PC-9 (cell line): Measurements from ENCODE around the gene NSD2. TPM values are rescaled to one million over a fixed set of nuclear protein-coding genes. Genes with fewer than 3 reads are reported as not detected.

Experiments used
- BruUV-seq: library from RNA; stranded (reverse); fragments of 400-500 nt; replicated peaks from 2 replicates; lab custom pipeline; 2021; lab: Mats Ljungman, UMichigan
- CTCF ChIA-PET: fragments of 300-600 bp; sonication (Branson Sonifier 250); formaldehyde crosslinking; loops from one replicate; lab custom pipeline; 2022; ENCODE audit warnings: antibody characterized with exemption; lab: Charles Lee
- POLR2A ChIA-PET: fragments of 300-600 bp; sonication (Branson Sonifier 250); formaldehyde crosslinking; loops from one replicate; lab custom pipeline; 2022; ENCODE audit warnings: antibody characterized with exemption; ENCODE audit not compliant: unreplicated experiment; lab: Charles Lee
- DNase-seq, 2 experiments: peaks; one replicate each; pipeline versions ENCODE4 v3.0.0 to v3.0.0-alpha.2; 2015 to 2022; ENCODE audit warnings: mixed read lengths in 1 of 2
- H2AFZ ChIP-seq: fragments of 200-600 bp; sonication (generic); 2 replicates; pipeline ENCODE4 v1.8.1; 2017; ENCODE audit warnings: antibody characterized with exemption
- H3F3A ChIP-seq: fragments of 200-600 bp; sonication (generic); 2 replicates; pipeline ENCODE4 v1.8.1; 2017; ENCODE audit warnings: antibody characterized with exemption, mild to moderate bottlenecking, low read depth; ENCODE audit not compliant: insufficient read depth
- H3K27ac ChIP-seq: fragments of 200-600 bp; sonication (generic); 2 replicates; pipeline ENCODE4 v1.6.1; 2016; ENCODE audit warnings: mixed run types
- H3K27me3 ChIP-seq: fragments of 200-600 bp; sonication (generic); 2 replicates; pipeline ENCODE4 v1.6.1; 2016; ENCODE audit warnings: low read depth, mixed run types; ENCODE audit not compliant: insufficient read depth
- H3K36me3 ChIP-seq: fragments of 200-600 bp; sonication (generic); 2 replicates; pipeline ENCODE4 v1.6.1; 2016; ENCODE audit warnings: low read depth, mixed run types
- H3K4me1 ChIP-seq: fragments of 200-600 bp; sonication (generic); replicated peaks from 2 replicates; pipeline ENCODE4 v1.6.1; 2016; ENCODE audit warnings: mixed run types; ENCODE audit not compliant: insufficient read depth
- H3K4me2 ChIP-seq: fragments of 200-600 bp; sonication (generic); 2 replicates; pipeline ENCODE4 v1.6.1; 2017; ENCODE audit warnings: mixed run types
- H3K4me3 ChIP-seq: fragments of 200-600 bp; sonication (generic); 2 replicates; pipeline ENCODE4 v1.6.1; 2016; ENCODE audit warnings: mixed run types
- H3K79me2 ChIP-seq: fragments of 200-600 bp; sonication (generic); 2 replicates; pipeline ENCODE4 v1.6.1; 2017; ENCODE audit warnings: low read depth, mixed run types
- H3K9me2 ChIP-seq: fragments of 200-600 bp; sonication (generic); 2 replicates; pipeline ENCODE4 v1.8.1; 2017; ENCODE audit warnings: mild to moderate bottlenecking; ENCODE audit not compliant: insufficient read depth
- H3K9me3 ChIP-seq: fragments of 200-600 bp; sonication (generic); 2 replicates; pipeline ENCODE4 v1.8.1; 2016; ENCODE audit warnings: low read depth; ENCODE audit not compliant: insufficient read depth
- H4K20me1 ChIP-seq: fragments of 200-600 bp; sonication (generic); 2 replicates; pipeline ENCODE4 v1.8.1; 2017; ENCODE audit not compliant: insufficient read depth
- CTCF ChIP-seq: fragments of 200-600 bp; sonication (generic); conservative IDR thresholded peaks from 2 replicates; pipeline ENCODE4 v1.6.1; 2017; ENCODE audit warnings: mixed run types, antibody characterized with exemption, mild to moderate bottlenecking, moderate library complexity
- EZH2 ChIP-seq: fragments of 200-600 bp; sonication (generic); IDR thresholded peaks from 2 replicates; pipeline ENCODE4 v1.8.0; 2017; ENCODE audit warnings: antibody characterized with exemption, low read depth
- intact Hi-C: fragments of 100-400 bp; cut with micrococcal nuclease; formaldehyde crosslinking; loops from one replicate; pipeline ENCODE4 v1.10.0; 2022; ENCODE audit not compliant: unreplicated experiment
- total RNA-seq: library from RNA; stranded (reverse); gene quantifications from 2 replicates; pipeline ENCODE4 v1.2.3, GENCODE V29; 2021

The NSD2 gene
- total RNA-seq, 1 experiment from 2014 or later = 176 TPM

- H4K20me1 ChIP-seq = peaks cover 20% of the 10 kb centered on the region
- peaks cover 43% of the 10 kb centered on the region for H3K79me2 ChIP-seq
- CTCF ChIA-PET = no interaction called here
- H3K9me2 ChIP-seq = no peaks in the 10 kb centered on the region
- POLR2A ChIA-PET = no interaction called here
- H3K4me2 ChIP-seq = no peak overlapping the region
- BruUV-seq = no TSS peak
- no peak overlapping the region for H2AFZ ChIP-seq
- no peaks in the 10 kb centered on the region for H3K9me3 ChIP-seq
- no peaks in the 10 kb centered on the region for H3K4me1 ChIP-seq
- no peak for DNase-seq
- no peaks in the 10 kb centered on the region for H3K36me3 ChIP-seq
- no peaks in the 10 kb centered on the region; the same call in 1 of the 2 replicates for H3F3A ChIP-seq
- H3K4me3 ChIP-seq = no peak overlapping the region
- no peaks in the 10 kb centered on the region for H3K27me3 ChIP-seq
- no peak overlapping the region for H3K27ac ChIP-seq
- TF ChIP-seq CTCF (no peak), EZH2 (no peak)
- intact Hi-C loops = no loop called here
Observed at GRCh38 chr4:1991087-1991486, 119.9 kb downstream of the NSD2 start.

DNA sequence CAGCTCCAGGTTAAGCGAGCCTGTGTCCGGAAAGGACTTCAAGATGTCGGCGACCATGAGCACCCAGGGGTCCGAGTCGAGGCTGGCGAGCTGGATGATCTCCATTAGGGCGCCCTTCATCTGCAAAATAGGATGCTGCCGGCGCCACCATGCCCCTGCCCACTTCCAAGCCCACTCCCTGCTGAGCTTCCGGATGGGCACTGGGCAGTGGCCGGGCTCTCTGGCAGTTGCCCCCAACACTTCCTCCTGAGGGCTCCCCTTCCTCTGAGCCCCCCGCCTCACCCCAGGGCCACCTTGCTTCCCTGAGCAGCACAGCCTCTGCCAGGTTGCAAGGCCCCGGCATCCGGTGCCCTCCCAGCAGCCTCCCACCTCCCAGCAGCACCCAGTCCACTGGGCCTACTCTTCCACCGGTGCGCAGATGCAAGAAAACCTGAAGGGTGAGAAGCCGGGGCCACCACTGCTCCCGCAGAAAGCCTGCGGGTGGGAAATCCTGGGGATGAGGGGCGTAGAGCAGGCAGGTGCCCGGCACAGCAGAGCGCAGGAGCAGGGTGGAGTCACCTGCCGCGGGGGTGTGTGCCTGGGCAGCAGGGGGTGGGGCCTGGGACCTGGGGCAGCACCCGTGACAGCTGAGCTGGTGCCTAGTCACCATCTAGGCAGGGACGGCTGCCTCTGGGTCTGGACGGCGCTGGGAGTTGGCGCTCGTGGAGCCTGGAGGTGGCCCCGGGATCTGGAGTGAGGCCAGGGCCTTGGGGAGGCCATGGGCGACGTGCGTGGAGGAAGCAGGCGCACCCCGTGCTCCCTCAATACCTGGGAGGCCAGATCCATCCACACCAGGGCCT lies 120.6 kb downstream of the NSD2 start:
- DNase-seq = no peak
- peaks cover 50% of the 10 kb centered on the region for H3K79me2 ChIP-seq
- intact Hi-C loops = no loop called here
- H2AFZ ChIP-seq = no peak overlapping the region
- 0 out of 2 replicates have a peak, but pooled peaks cover under 1% of the 10 kb centered on the region for H3K9me3 ChIP-seq
- 0 out of 2 replicates have a peak, but pooled peaks cover 2% of the 10 kb centered on the region for H3K36me3 ChIP-seq
- H3K27me3 ChIP-seq = no peaks in the 10 kb centered on the region
- H4K20me1 ChIP-seq = peaks cover 27% of the 10 kb centered on the region
- no TSS peak for BruUV-seq
- H3K4me1 ChIP-seq = peaks cover 4% of the 10 kb centered on the region
- H3K27ac ChIP-seq = no peak overlapping the region
- H3K4me2 ChIP-seq = no peak overlapping the region
- peaks cover under 1% of the 10 kb centered on the region; the same call in 1 of the 2 replicates for H3F3A ChIP-seq
- TF ChIP-seq CTCF = no peak
- no peak for TF ChIP-seq EZH2
- ChIA-PET POLR2A (no interaction called here), CTCF (no interaction called here)
- H3K4me3 ChIP-seq = no peak overlapping the region
- H3K9me2 ChIP-seq = no peaks in the 10 kb centered on the region

DNA sequence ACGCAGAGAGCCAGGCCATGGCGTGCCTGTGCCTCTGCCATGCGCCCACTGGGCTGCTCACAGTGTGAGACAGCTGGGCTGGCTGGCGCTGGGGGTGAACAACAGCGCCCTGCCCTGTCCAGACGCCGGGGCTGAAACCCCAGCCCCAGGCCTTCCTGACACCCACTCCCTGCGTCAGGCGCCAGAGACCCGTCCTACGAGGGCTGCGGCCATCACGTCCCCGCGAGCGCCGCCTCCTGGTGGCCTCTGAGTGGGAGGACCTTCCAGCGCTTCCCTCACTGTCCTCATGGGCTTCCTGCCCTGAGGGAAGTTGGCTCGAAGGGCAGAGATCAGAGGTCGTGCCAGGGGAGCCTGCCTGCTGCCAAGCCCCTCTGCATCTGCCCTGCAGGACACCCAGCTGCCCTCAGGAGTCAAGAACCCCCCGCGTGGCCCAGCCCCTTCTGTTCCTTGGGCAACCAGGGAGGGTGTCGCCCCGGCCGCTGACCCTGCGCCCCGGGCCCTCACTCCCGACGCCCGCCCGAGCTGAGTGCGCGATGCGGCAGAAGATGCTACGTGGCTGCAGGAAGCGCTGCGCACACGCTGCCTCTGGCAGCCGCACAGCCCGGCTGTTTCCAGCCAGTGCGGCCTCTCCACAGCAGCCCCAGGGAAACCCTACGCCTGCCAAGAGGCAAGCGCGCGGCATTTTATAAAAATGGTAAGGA lies 121.4 kb downstream of the NSD2 start:
- CTCF ChIA-PET = no interaction called here
- no peak for DNase-seq
- H3K4me2 ChIP-seq = no peak overlapping the region
- H3K79me2 ChIP-seq = peaks cover 58% of the 10 kb centered on the region
- BruUV-seq = no TSS peak
- no peak overlapping the region for H3K4me3 ChIP-seq
- no peak overlapping the region for H2AFZ ChIP-seq
- peaks cover 10% of the 10 kb centered on the region for H3K36me3 ChIP-seq
- intact Hi-C loops = no loop called here
- peaks cover 9% of the 10 kb centered on the region; the same call in 1 of the 2 replicates for H3F3A ChIP-seq
- peaks cover 8% of the 10 kb centered on the region; the same call in 1 of the 2 replicates for H3K9me3 ChIP-seq
- TF ChIP-seq CTCF (no peak), EZH2 (no peak)
- no peak overlapping the region for H3K27ac ChIP-seq
- H4K20me1 ChIP-seq = peaks cover 33% of the 10 kb centered on the region
- H3K9me2 ChIP-seq = no peaks in the 10 kb centered on the region
- POLR2A ChIA-PET = no interaction called here
- no peaks in the 10 kb centered on the region for H3K27me3 ChIP-seq
- peaks cover 12% of the 10 kb centered on the region for H3K4me1 ChIP-seq
